ENCODE data around the gene OAS1. TPM values are rescaled to one million over a fixed set of nuclear protein-coding genes. Genes with fewer than 3 reads are reported as not detected.

OAS1 gene
- total RNA-seq, 1 donor from 2014 or later = 0.38 TPM

- no peak overlapping the region for H3K4me3 Mint-ChIP-seq (ENCODE audit: low read depth)
- H3K36me3 Mint-ChIP-seq (ENCODE audit: insufficient read depth) = no peaks in the 10 kb centered on the region
- peaks cover 6% of the 10 kb centered on the region for H3K9me3 Mint-ChIP-seq (ENCODE audit: low read depth)
- H3K27ac Mint-ChIP-seq = no peak overlapping the region
- H3K4me1 Mint-ChIP-seq (ENCODE audit: low read depth) = no peaks in the 10 kb centered on the region
- TF ChIP-seq, protein P1, sequence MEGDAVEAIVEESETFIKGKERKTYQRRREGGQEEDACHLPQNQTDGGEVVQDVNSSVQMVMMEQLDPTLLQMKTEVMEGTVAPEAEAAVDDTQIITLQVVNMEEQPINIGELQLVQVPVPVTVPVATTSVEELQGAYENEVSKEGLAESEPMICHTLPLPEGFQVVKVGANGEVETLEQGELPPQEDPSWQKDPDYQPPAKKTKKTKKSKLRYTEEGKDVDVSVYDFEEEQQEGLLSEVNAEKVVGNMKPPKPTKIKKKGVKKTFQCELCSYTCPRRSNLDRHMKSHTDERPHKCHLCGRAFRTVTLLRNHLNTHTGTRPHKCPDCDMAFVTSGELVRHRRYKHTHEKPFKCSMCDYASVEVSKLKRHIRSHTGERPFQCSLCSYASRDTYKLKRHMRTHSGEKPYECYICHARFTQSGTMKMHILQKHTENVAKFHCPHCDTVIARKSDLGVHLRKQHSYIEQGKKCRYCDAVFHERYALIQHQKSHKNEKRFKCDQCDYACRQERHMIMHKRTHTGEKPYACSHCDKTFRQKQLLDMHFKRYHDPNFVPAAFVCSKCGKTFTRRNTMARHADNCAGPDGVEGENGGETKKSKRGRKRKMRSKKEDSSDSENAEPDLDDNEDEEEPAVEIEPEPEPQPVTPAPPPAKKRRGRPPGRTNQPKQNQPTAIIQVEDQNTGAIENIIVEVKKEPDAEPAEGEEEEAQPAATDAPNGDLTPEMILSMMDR (IDR thresholded peaks at IDR 0.05; ENCODE audit: unreplicated experiment) = no peak
- no peak for DNase-seq (ENCODE audit: low spot score, unreplicated experiment)
- peaks cover 18% of the 10 kb centered on the region for H3K27me3 Mint-ChIP-seq
Observed at GRCh38 chr12:112964915-112965314, 58.2 kb downstream of the OAS1 start.

DNA sequence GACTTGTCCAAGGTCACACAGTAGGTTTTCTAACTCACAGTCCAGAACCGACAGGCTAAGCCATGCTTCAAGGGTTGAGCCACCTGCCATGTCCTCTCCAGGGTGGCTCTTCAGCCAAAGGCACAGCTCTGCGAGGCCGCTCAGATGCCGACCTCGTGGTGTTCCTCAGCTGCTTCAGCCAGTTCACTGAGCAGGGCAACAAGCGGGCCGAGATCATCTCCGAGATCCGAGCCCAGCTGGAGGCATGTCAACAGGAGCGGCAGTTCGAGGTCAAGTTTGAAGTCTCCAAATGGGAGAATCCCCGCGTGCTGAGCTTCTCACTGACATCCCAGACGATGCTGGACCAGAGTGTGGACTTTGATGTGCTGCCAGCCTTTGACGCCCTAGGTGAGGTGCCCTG is 58.9 kb downstream of the OAS1 start:
- peaks cover 4% of the 10 kb centered on the region for H3K9me3 Mint-ChIP-seq (ENCODE audit: low read depth)
- TF ChIP-seq, protein P1 (IDR thresholded peaks at IDR 0.05; ENCODE audit: unreplicated experiment) = no peak
- no peak for DNase-seq (ENCODE audit: low spot score, unreplicated experiment)
- no peaks in the 10 kb centered on the region for H3K4me1 Mint-ChIP-seq (ENCODE audit: low read depth)
- H3K36me3 Mint-ChIP-seq (ENCODE audit: insufficient read depth) = no peaks in the 10 kb centered on the region
- H3K4me3 Mint-ChIP-seq (ENCODE audit: low read depth) = no peak overlapping the region
- peaks cover 18% of the 10 kb centered on the region for H3K27me3 Mint-ChIP-seq
- no peak overlapping the region for H3K27ac Mint-ChIP-seq

DNA sequence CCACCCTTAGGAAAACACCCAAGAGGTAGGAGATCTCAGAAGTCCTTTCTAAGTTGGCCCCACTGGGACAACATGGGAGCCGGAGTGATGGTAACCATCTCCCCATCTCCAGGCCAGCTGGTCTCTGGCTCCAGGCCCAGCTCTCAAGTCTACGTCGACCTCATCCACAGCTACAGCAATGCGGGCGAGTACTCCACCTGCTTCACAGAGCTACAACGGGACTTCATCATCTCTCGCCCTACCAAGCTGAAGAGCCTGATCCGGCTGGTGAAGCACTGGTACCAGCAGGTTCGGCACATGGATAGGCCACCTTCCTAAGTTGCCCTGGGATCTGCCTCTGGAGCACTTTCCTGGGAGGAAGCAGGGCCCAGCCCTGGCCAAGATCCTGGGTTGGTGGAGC is 60.5 kb downstream of the OAS1 start:
- Mint-ChIP-seq H3K4me1 (ENCODE audit: low read depth) (no peaks in the 10 kb centered on the region), H3K27me3 (peaks cover 11% of the 10 kb centered on the region), H3K36me3 (ENCODE audit: insufficient read depth) (no peaks in the 10 kb centered on the region), H3K9me3 (ENCODE audit: low read depth) (no peaks in the 10 kb centered on the region), H3K4me3 (ENCODE audit: low read depth) (no peak overlapping the region), H3K27ac (no peak overlapping the region)
- no peak for DNase-seq (ENCODE audit: low spot score, unreplicated experiment)
- TF ChIP-seq, protein P1 (IDR thresholded peaks at IDR 0.05; ENCODE audit: unreplicated experiment) = no peak

DNA sequence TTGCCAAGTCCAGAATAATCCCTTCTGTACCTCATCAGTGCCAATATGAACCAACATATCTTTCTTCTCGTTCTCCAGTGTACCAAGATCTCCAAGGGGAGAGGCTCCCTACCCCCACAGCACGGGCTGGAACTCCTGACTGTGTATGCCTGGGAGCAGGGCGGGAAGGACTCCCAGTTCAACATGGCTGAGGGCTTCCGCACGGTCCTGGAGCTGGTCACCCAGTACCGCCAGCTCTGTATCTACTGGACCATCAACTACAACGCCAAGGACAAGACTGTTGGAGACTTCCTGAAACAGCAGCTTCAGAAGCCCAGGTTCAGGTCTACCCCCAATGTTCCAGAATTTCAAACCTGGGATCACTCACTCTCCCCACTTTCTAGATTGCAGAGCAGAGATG is 61.1 kb downstream of the OAS1 start:
- Mint-ChIP-seq H3K27ac (no peak overlapping the region), H3K4me3 (ENCODE audit: low read depth) (no peak overlapping the region), H3K27me3 (peaks cover 8% of the 10 kb centered on the region), H3K4me1 (ENCODE audit: low read depth) (no peaks in the 10 kb centered on the region), H3K36me3 (ENCODE audit: insufficient read depth) (no peaks in the 10 kb centered on the region), H3K9me3 (ENCODE audit: low read depth) (no peaks in the 10 kb centered on the region)
- TF ChIP-seq, protein P1 (IDR thresholded peaks at IDR 0.05; ENCODE audit: unreplicated experiment) = no peak
- no peak for DNase-seq (ENCODE audit: low spot score, unreplicated experiment)

Other genes starting within 250 kb of the OAS1 start
- gene RPH3A, start 115.2 kb upstream of the OAS1 start, total RNA-seq = not detected in 2 replicates
- 1.00 and 1.1 TPM in 2 replicates for gene OAS3, start 31.5 kb downstream of the OAS1 start, total RNA-seq
- gene OAS2, start 71.6 kb downstream of the OAS1 start, total RNA-seq = not detected in 2 replicates
- gene DTX1, start 149.8 kb downstream of the OAS1 start, total RNA-seq = 1.8 TPM in 2 replicates
- 0.36 and 0.46 TPM in 2 replicates for gene RASAL1, start 228.8 kb downstream of the OAS1 start, total RNA-seq
- not detected in 2 replicates for gene CFAP73, start 242.8 kb downstream of the OAS1 start, total RNA-seq

Measured in progenitor cell of endocrine pancreas (in vitro differentiated cells).